Measurements from ENCODE around the gene PYGM. TPM values are rescaled to one million over a fixed set of nuclear protein-coding genes. Genes with fewer than 3 reads are reported as not detected.

Gene PYGM
- total RNA-seq, 2 experiments from 2014 or later = 2.2 TPM

DNA sequence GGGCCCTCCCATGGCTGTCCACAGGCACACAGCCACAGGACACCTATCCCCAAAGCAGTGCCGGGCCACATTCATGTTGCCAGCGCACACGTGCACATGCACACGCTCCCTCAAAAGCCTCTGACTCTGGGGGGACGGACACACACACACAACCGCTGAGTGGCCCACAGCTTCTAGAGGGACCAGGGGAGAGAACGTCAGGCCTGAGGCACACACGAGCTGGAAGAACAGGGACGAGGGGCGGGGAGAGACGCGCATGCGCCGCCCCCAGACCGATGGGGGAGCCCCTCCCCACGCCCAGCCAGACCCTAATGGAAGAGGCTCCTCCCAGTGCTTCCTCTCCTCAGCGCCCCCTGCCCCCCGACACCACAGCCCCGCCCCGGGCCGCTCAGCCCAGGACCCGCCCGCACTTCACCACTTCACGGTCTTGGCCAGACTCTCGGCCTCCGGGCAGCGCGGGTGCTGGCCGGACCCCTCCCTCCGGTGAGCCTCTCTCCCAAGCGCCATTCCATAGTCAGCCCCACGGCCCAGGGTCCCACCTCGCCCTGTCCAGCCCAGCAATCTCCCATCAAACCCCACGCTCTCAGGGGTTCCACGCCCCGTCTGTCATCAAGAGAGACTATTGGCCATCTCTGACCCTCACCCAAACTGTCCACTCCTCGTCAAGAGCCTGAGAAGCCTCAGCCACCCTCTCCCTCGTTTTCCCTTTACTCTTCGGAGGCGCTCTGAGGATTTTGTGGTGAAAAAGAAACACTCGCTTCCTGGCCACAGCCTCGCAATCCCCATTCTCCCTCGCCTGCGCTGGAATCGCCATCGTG, 48.4 kb downstream of the PYGM start:
- POLR2A ChIA-PET = no interaction called here
- Histone ChIP-seq H2AFZ (ENCODE audit: low read length) (no peak overlapping the region), H3K9me2 (ENCODE audit: insufficient read depth, low read length) (no peaks in the 10 kb centered on the region), H3K79me2 (ENCODE audit: insufficient read depth, low read depth, low read length) (no peaks in the 10 kb centered on the region), H3K4me2 (ENCODE audit: low read length) (no peak overlapping the region), H3K4me1 (ENCODE audit: insufficient read depth, low read length, poor library complexity, severe bottlenecking) (peaks cover 9% of the 10 kb centered on the region), H3K9me3 (ENCODE audit: low read length) (no peaks in the 10 kb centered on the region), H3K4me3 (ENCODE audit: low read depth, low read length, poor library complexity, severe bottlenecking) (no peak overlapping the region), H4K20me1 (ENCODE audit: insufficient read depth, low read length) (no peaks in the 10 kb centered on the region), H3K27ac (ENCODE audit: low read depth, low read length, poor library complexity, severe bottlenecking) (no peak overlapping the region), H3K36me3 (ENCODE audit: insufficient read depth, low read length) (no peaks in the 10 kb centered on the region)
- intact Hi-C loops (cut with micrococcal nuclease; ENCODE audit: unreplicated experiment) = no loop called here
- CTCF ChIA-PET (ENCODE audit: unreplicated experiment) = interaction anchor here (1.4 kb wide), 1 partner anchor 23 kb away, joined by 3 read pairs; no protein-coding TSS in a partner anchor
- no TSS peak for BruUV-seq (replicated peaks)
- DNase-seq (ENCODE audit: low spot score) = no peak
- TF ChIP-seq, protein P1, sequence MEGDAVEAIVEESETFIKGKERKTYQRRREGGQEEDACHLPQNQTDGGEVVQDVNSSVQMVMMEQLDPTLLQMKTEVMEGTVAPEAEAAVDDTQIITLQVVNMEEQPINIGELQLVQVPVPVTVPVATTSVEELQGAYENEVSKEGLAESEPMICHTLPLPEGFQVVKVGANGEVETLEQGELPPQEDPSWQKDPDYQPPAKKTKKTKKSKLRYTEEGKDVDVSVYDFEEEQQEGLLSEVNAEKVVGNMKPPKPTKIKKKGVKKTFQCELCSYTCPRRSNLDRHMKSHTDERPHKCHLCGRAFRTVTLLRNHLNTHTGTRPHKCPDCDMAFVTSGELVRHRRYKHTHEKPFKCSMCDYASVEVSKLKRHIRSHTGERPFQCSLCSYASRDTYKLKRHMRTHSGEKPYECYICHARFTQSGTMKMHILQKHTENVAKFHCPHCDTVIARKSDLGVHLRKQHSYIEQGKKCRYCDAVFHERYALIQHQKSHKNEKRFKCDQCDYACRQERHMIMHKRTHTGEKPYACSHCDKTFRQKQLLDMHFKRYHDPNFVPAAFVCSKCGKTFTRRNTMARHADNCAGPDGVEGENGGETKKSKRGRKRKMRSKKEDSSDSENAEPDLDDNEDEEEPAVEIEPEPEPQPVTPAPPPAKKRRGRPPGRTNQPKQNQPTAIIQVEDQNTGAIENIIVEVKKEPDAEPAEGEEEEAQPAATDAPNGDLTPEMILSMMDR (conservative IDR thresholded peaks at IDR 0.05; ENCODE audit: low read length) = no peak
- TF ChIP-seq EZH2phosphoT487 (IDR thresholded peaks at IDR 0.05; ENCODE audit: borderline replicate concordance, low read depth, low read length) = no peak

GRCh38 chr11:64710418-64711137, 49.2 kb downstream of the PYGM start:
- intact Hi-C loops (cut with micrococcal nuclease; ENCODE audit: unreplicated experiment) = no loop called here
- peaks cover 4% of the 10 kb centered on the region for H3K4me1 ChIP-seq (ENCODE audit: insufficient read depth, low read length, poor library complexity, severe bottlenecking)
- no TSS peak for BruUV-seq (replicated peaks)
- no peak overlapping the region for H3K4me2 ChIP-seq (ENCODE audit: low read length)
- TF ChIP-seq, protein P1 (conservative IDR thresholded peaks at IDR 0.05; ENCODE audit: low read length) = no peak
- no peak for TF ChIP-seq EZH2phosphoT487 (IDR thresholded peaks at IDR 0.05; ENCODE audit: borderline replicate concordance, low read depth, low read length)
- no peaks in the 10 kb centered on the region for H3K9me2 ChIP-seq (ENCODE audit: insufficient read depth, low read length)
- POLR2A ChIA-PET = interaction anchor here (0.5 kb wide), 1 partner anchor 34 kb away, joined by 3 read pairs; no protein-coding TSS in a partner anchor
- no peak overlapping the region for H3K4me3 ChIP-seq (ENCODE audit: low read depth, low read length, poor library complexity, severe bottlenecking)
- no peak overlapping the region for H2AFZ ChIP-seq (ENCODE audit: low read length)
- H3K27ac ChIP-seq (ENCODE audit: low read depth, low read length, poor library complexity, severe bottlenecking) = no peak overlapping the region
- no peaks in the 10 kb centered on the region for H3K9me3 ChIP-seq (ENCODE audit: low read length)
- CTCF ChIA-PET (ENCODE audit: unreplicated experiment) = interaction anchor here (1.4 kb wide), 1 partner anchor 22 kb away, joined by 3 read pairs; no protein-coding TSS in a partner anchor
- no peaks in the 10 kb centered on the region for H4K20me1 ChIP-seq (ENCODE audit: insufficient read depth, low read length)
- no peak for DNase-seq (ENCODE audit: low spot score)
- H3K79me2 ChIP-seq (ENCODE audit: insufficient read depth, low read depth, low read length) = no peaks in the 10 kb centered on the region
- H3K36me3 ChIP-seq (ENCODE audit: insufficient read depth, low read length) = no peaks in the 10 kb centered on the region

Measured in OCI-LY7 (cell line).